NCI-H128 (cell line): ENCODE results near the gene FREM2.

ENCODE experiments used
- DNase-seq: peaks from one replicate; lab custom pipeline; 2025; ENCODE audit not compliant: unreplicated experiment; lab: John Stamatoyannopoulos, UW

Gene FREM2

DNA sequence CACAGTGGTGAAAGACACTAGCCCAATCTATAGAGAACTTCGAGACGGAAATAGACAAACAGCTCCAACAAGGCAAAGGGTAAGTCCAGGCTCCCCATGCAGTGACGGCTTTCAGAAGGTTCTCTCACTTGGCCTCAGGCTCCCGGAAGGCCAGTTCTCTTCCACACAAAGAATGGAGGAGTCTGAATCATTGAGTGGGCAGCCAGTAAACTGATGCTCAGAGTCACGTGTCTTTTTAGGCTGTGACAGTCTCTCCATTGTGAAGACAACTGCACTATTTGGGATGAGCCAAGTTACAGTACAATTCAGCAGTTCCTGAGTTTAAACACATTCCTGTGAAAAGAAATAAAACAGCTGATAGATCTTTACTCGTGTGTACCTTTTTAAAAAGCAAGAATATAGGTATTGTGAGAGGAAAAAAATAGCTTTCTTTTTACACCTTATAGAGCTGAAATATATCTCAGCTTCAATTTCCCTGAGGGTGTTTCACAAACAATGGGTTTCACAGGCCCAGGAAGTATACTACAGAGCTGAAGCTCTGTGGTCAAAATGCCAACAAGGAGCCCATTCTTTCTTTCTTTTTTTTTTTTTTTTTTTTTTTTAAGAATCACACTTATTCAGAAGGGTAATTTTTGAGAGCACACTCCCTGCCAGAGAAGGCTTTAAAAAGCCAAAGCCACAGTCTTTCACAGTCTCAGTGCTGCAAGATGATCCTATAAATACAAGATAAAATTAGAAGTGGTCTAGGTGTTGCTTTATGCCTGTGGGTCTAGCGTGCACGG is 135.1 kb downstream of the FREM2 start:
- DNase-seq, result no peak

DNA sequence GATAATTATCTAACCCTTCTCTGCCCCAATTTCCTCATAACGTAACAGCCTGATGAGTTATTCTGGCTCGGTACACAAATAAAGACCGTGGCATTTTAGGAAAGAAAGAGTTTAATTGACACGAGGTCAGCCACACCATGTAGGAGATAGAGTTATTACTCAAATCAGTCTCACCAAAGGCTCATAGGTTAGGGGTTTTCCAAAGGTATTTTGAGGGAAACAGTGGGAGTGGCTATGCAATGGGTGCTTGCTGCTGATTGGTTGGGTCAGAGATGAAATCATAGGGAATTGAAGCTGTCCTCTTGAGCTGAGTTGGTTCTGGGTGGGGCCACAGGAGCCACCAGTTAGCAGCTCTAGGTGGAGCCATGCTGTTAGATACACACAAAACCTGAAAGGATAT is 137.5 kb downstream of the FREM2 start:
- no peak for DNase-seq

DNA sequence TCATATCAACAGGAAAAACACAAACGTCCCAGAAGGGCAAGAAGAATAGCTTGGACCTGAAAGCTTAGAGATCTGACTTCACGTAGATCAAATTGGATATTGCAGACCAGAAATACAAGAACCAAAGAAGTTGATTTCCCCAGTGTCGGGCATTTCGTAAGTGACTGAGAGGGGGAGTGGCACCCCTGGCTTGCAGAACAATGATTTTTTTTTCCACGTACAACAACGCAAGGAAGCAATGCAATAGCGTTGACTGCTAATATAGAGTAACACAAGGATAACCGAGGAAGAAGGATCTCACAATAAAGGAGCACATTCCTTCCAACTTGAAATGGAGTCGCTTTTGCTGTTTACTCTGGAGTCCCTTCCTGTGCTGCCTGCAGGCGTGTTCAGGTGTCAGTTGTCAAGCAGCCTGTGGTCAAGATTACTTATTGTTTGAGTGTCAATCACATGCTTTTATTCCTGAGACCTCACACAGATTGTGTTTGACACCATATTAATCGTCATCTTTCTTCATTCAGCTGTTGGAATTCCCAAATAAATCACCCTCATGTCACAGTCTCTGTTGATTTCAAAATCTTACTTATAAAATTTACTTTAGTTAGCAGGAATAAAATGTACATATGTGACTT is 139.4 kb downstream of the FREM2 start:
- DNase-seq, result no peak

- no peak for DNase-seq
Observed at GRCh38 chr13:38830442-38831045, 143.7 kb downstream of the FREM2 start.

DNA sequence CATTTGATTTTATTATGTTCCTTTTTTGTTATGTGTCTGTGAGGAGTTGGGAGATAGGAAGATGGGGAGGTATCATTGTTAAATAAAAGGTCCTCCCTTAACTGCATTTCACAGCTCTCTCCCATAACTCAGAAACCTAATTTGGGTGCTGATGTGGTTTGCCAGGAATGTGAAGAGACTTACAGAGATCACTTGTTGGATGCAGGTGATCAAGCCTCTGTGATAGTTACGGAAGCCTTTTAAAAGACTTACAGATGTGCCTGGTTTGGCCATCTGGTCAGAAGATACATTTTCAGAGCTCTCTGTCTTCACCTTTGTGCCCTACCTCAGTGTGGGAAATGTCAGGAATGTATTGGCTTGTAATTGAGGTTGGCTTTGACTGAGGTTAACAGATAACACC is 157.7 kb downstream of the FREM2 start:
- no peak for DNase-seq

DNA sequence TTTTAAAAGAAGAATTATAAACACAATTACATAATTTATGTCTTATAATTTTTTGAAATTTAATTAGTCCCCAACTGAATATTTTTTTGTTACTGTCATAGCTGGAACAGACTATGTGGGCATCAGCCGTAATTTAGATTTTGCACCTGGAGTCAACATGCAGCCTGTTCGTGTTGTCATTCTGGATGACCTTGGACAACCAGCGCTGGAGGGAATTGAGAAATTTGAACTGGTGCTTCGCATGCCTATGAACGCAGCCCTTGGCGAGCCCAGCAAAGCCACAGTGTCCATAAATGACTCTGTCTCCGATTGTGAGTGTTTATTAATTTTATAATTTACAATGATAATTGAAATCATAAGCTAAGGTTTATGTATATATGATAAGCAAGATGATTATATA is 161.5 kb downstream of the FREM2 start:
- no peak for DNase-seq

GRCh38 chr13:38849315-38849714 is 162.4 kb downstream of the FREM2 start:
- DNase-seq, result no peak

DNA sequence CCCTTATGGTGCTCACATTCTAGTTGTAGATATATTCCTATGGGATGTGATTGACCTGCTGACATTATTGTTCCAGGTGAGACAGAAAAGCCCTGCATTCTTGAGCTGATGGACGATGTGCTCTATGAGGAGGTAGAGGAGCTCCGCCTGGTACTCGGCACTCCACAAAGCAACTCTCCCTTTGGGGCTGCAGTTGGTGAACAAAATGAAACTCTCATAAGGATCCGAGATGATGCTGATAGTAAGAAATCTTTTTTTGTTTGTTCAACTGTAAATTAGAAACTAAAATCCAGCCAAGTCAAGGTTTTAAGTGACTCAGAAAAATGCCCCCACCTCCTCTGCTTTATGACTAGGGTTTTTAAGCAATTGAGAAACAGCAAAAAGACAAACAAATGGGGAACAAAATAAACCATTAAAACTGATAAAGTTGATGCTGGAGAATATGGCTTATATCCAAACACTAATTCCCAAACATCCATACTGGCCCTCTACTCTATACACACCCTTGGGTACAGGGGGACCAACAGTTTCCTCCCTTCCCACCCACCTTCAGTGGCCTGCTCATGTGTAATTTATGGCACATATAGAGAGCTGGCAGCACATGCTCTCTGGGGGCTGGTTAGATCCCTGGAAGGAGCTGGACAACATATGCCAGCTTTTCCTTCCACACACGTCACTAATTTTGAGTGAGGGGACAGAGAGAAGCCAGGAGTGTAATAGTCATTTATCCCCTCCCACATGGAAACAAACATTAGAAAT is 164.2 kb downstream of the FREM2 start:
- DNase-seq, result no peak

- DNase-seq, result no peak
Observed at GRCh38 chr13:38854226-38854625, 167.3 kb downstream of the FREM2 start.

- DNase-seq, result no peak
Observed at GRCh38 chr13:38856065-38856464, 169.2 kb downstream of the FREM2 start.

DNA sequence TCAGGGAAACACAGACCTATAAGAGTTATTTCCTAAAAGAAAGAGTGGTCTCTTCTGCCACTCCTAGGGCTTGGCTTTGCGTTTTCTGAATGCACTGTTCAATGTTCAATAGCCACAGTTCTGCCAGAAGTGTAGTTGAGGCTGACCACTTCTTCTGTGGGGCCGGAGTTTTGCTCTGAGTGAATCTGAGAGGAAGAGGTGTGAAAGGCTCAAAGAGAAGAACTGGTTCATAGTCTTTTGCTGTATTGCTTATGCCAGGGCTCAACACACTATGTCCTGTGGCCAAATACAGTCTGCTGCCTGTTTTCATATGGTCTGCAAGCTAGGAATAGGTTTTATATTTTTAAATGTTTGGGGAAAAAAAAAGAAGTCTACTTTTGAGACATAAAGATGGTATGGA is 175.6 kb downstream of the FREM2 start:
- no peak for DNase-seq

DNA sequence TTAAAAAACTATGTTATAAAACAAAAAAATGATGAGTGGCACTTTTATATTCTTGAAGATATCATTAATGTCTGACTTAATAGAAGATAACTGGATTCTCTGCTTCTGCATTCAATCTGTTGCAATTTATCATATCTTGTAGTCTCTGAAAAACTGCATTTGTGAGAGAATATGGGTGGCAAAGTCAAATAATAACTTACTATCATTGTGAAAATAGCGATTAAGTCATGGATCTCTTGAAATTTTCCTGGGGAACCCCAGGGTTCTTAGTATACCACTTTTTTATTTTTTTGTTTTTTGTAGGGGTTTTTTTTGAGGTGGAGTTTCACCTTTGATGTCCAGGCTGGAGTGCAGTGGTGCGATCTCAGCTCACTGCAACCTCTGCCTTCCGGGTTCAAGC is 176.7 kb downstream of the FREM2 start:
- DNase-seq, result no peak

- no peak for DNase-seq
Observed at GRCh38 chr13:38866649-38867048, 179.8 kb downstream of the FREM2 start.

GRCh38 chr13:38868399-38868798 is 181.5 kb downstream of the FREM2 start:
- no peak for DNase-seq

GRCh38 chr13:38868870-38869269 is 182.0 kb downstream of the FREM2 start:
- DNase-seq, result no peak

DNA sequence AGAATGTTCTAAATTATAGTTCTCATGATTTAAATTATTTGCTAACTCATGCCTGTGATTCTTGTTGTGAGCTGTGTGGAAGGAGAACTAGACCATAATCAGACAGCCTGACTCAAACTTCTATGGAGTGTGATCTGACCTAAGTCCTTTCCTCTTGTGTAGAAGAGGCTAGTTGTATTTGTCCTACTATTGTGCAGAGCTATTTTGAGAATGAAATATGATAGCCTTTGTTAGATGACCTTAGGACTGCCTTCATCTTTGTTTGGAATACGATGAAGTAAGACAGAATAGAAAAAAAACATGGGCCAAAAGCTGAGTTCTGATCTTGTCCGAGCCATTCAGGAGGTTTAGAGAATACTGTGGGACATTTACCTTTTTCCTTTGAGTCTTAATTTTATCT is 184.4 kb downstream of the FREM2 start:
- DNase-seq, result no peak

DNA sequence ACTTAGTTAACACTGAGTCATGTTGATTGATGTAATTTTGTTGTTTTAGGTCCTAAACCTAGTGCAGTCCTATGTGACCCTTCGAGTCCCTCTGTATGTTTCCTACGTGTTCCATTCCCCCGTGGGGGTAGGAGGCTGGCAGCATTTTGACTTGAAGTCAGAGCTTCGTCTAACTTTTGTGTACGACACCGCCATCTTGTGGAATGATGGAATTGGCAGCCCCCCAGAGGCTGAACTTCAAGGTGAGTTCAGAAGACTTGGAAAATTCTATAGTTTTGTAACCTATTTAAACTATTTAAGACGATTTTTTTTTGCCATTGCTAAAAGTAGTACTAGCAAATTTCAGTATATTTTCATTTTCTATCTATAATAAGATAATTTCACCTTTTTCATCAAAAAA is 185.8 kb downstream of the FREM2 start:
- peak; percentile 3 for DNase-seq

- DNase-seq, result no peak
Observed at GRCh38 chr13:38875186-38875875, 188.5 kb downstream of the FREM2 start.

DNA sequence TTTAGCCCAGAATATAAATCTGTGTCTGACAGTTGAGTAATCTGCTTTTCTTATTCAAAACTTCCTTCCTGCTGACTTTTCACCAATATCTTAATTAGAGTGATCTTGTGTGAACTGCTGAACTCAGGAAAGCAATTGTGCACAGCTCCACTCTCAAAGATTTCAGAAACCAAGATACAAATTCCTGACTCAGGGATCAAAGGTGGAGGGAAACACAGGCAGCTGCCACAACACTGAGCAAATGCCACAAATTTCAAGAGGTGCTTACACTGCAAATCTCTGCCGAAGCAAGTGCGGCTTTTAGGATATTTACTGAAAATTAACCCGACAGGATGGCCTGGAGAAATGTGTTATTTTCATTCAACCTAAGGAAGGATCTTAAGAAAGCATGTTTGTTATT is 192.4 kb downstream of the FREM2 start:
- no peak for DNase-seq

GRCh38 chr13:38879786-38880185 is 192.9 kb downstream of the FREM2 start:
- DNase-seq, result no peak

DNA sequence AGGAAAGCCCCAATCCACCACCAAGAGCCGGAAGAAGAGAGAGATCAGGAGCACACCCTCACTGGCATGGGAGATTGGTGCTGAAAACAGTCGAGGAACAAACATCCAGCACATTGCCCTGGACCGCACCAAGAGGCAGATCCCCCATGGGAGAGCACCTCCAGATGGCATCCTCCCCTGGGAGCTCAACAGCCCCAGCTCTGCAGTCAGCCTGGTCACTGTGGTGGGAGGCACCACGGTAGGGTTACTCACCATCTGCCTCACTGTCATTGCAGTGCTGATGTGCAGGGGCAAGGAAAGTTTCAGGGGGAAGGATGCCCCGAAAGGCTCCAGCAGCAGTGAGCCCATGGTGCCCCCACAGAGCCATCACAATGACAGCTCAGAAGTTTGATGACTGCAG is 193.5 kb downstream of the FREM2 start:
- no peak for DNase-seq
